Suprapubic skin (tissue), 4 donors: ENCODE measurements around the gene FKBP2. TPM values are rescaled to one million over a fixed set of nuclear protein-coding genes. Genes with fewer than 3 reads are reported as not detected.
A peak's percentile ranks its signal among the peaks of the same experiment; 100 is the strongest.

Experiments
- DNase-seq, 2 donors: peaks; one replicate each; pipeline ENCODE4 v3.0.0-alpha.2; 2019; ENCODE audit warnings: low spot score in 2 of 2
- H3K27ac ChIP-seq: fragments of 200-600 bp; sonication (generic); one replicate; pipeline ENCODE4 v1.5.1; 2019
- H3K27me3 ChIP-seq: fragments of 200-600 bp; sonication (generic); one replicate; pipeline ENCODE4 v1.5.1; 2019
- H3K36me3 ChIP-seq: fragments of 200-600 bp; sonication (generic); one replicate; pipeline ENCODE4 v1.5.1; 2019
- H3K4me1 ChIP-seq: fragments of 200-600 bp; sonication (generic); one replicate; pipeline ENCODE4 v1.5.1; 2019
- H3K4me3 ChIP-seq: fragments of 200-600 bp; sonication (generic); one replicate; pipeline ENCODE4 v1.5.1; 2019; ENCODE audit warnings: mild to moderate bottlenecking
- H3K9me3 ChIP-seq: fragments of 200-600 bp; sonication (generic); one replicate; pipeline ENCODE4 v1.5.1; 2019
- EP300 ChIP-seq: sonication (generic); formaldehyde crosslinking; IDR thresholded peaks from one replicate; pipeline ENCODE4 v1.6.1; 2017; ENCODE audit warnings: antibody characterized with exemption
- POLR2A ChIP-seq, 2 donors: fragments of 450-650 bp; IDR thresholded peaks; one replicate each; pipeline ENCODE4 v1.6.1; 2017; ENCODE audit warnings: antibody characterized with exemption in 2 of 2, mild to moderate bottlenecking in 2 of 2, moderate library complexity in 2 of 2
- POLR2AphosphoS5 ChIP-seq, 3 donors: sonication (generic); formaldehyde crosslinking; IDR thresholded peaks; one replicate each; pipeline ENCODE4 v1.6.1; 2017; ENCODE audit warnings: antibody characterized with exemption in 3 of 3
- WGBS: methylation state at CpG from one replicate; pipeline ENCODE4 v1.1.5; 2018; 5-methylcytosine and 5-hydroxymethylcytosine counted together
- total RNA-seq, 4 donors: library from RNA; depleted of rRNA; stranded (reverse); fragments of >200 nt; gene quantifications; one replicate each; pipeline ENCODE4 v1.1.0, GENCODE V29; 2016
- TF ChIP-seq, protein P1 (sequence below), 2 donors: fragments of 200-600 bp in 1 of 2; fragments of 450-650 bp in 1 of 2; sonication (generic) in 1 of 2; IDR thresholded peaks; one replicate each; pipeline ENCODE4 v1.5.1; 2016 to 2019; ENCODE audit warnings: antibody characterized with exemption in 2 of 2, mild to moderate bottlenecking in 1 of 2, moderate library complexity in 1 of 2

The FKBP2 gene
- total RNA-seq, 4 donors from 2014 or later = 43.9 to 64.7 (median 53.4) TPM

DNA sequence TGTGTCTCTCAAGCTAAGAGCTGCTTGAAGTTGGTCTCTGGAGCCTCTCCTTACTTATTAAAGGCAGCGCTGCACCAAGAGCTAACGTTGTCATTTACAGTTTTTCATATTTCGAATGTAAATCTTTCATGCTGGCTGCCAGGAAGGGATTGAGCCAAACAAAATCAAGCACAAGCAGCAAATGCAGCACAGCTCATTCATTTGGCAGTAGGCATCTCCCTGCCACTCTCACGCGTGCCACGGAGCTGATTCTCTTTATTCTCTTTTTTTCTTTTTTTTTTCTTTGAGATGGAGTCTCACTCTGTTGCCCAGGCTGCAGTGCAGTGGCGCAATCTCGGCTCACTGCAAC lies 8.0 kb upstream of the FKBP2 start:
- DNase-seq = no peak
- TF ChIP-seq POLR2A (IDR thresholded peaks at IDR 0.05) = no peak
- no peak for TF ChIP-seq POLR2AphosphoS5 (IDR thresholded peaks at IDR 0.05)
- no peak for TF ChIP-seq EP300
- TF ChIP-seq, protein P1, sequence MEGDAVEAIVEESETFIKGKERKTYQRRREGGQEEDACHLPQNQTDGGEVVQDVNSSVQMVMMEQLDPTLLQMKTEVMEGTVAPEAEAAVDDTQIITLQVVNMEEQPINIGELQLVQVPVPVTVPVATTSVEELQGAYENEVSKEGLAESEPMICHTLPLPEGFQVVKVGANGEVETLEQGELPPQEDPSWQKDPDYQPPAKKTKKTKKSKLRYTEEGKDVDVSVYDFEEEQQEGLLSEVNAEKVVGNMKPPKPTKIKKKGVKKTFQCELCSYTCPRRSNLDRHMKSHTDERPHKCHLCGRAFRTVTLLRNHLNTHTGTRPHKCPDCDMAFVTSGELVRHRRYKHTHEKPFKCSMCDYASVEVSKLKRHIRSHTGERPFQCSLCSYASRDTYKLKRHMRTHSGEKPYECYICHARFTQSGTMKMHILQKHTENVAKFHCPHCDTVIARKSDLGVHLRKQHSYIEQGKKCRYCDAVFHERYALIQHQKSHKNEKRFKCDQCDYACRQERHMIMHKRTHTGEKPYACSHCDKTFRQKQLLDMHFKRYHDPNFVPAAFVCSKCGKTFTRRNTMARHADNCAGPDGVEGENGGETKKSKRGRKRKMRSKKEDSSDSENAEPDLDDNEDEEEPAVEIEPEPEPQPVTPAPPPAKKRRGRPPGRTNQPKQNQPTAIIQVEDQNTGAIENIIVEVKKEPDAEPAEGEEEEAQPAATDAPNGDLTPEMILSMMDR (IDR thresholded peaks at IDR 0.05) = no peak
- Histone ChIP-seq H3K27me3 (no peaks in the 10 kb centered on the region), H3K36me3 (peaks cover 7% of the 10 kb centered on the region), H3K4me1 (peaks cover 82% of the 10 kb centered on the region), H3K9me3 (no peaks in the 10 kb centered on the region), H3K27ac (no peak overlapping the region), H3K4me3 (no peak overlapping the region)
- WGBS = 66% methylated on average over 8 of the region's 8 CpGs

DNA sequence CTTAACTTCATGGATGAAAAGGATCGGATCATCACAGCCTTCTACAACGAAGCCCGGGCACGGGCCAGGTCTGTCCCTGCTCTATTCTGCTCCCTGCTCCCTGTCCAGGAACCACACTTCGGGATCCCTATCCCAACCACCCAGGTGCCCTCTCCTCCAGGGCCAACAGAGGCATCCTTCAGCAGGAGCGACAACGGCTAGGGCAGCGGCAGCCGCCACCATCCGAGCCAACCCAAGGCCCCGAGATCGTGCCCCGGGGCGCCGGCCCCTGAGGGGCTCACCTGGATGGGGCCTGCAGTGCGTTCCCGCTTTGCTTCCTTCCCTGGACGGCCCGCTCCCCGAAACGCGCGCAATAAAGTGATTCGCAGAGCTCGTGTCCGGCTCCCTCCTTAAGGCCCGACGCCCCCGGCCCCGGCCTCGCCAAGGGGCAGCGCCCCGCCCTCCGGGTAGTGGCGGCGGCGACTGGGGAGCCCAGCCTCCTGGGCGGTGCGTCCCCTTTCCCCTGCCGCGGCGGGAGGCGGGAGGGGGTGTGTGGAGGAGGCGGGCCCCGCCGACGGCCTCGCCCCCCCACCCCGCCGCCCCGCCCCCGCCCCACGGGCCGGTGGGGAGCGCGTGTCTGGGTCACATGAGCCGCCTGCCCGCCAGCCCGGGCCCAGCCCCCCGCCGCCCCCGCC lies 6.8 kb upstream of the FKBP2 start, which contains the start of gene VEGFB:
TSS of gene VEGFB (plus strand) at position 672 of the 674 bp plus-strand sequence. CDS start 250 bp downstream, outside the sequence.
- H3K4me1 ChIP-seq = peaks cover 89% of the 10 kb centered on the region
- peak in 1 of 2 donors; percentile 85 for DNase-seq

DNA sequence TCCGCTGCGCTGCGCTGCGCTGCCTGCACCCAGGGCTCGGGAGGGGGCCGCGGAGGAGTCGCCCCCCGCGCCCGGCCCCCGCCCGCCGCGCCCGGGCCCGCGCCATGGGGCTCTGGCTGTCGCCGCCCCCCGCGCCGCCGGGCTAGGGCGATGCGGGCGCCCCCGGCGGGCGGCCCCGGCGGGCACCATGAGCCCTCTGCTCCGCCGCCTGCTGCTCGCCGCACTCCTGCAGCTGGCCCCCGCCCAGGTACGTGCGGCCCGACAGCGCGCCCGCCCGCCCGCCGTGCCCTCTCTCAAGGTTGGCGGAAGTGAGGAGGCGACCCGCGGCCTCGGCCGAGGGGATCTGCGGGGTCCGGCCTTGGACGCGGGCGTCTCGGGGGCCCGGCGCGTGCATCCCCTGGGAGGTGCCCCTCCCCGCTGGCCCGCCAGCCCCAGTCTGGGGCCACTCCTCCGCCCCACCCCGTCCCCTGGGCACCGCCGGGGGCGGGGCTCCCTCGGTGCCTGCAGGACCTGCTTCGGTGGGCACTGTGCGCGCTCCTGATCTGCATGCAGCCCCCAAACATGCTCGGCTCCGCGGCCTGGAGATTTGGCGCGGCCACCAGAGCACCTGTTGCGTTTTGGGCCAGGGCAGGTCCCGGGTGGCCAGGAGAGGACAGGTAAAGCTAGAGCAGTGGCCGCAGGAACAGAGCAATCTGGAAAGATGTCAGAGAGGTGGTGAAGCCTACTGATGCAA lies 6.1 kb upstream of the FKBP2 start:
- DNase-seq = no peak
- 7% methylated on average over 3 of the region's 80 CpGs for WGBS

More for the DNA sequence above, 6.8 kb upstream of the FKBP2 start, which contains the start of gene VEGFB:
- Histone ChIP-seq H3K4me3 (peak within 1 kb of the TSS; percentile 73), H3K27me3 (no peaks in the 10 kb centered on the region), H3K27ac (peak within 1 kb of the TSS; percentile 86), H3K9me3 (no peaks in the 10 kb centered on the region), H3K36me3 (peaks cover 18% of the 10 kb centered on the region)
- TF ChIP-seq, protein P1 (IDR thresholded peaks at IDR 0.05) = no peak
- TF ChIP-seq POLR2A (IDR thresholded peaks at IDR 0.05) (no peak), EP300 (no peak), POLR2AphosphoS5 (IDR thresholded peaks at IDR 0.05) (no peak)
- 4% methylated on average over 13 of the region's 62 CpGs for WGBS

DNA sequence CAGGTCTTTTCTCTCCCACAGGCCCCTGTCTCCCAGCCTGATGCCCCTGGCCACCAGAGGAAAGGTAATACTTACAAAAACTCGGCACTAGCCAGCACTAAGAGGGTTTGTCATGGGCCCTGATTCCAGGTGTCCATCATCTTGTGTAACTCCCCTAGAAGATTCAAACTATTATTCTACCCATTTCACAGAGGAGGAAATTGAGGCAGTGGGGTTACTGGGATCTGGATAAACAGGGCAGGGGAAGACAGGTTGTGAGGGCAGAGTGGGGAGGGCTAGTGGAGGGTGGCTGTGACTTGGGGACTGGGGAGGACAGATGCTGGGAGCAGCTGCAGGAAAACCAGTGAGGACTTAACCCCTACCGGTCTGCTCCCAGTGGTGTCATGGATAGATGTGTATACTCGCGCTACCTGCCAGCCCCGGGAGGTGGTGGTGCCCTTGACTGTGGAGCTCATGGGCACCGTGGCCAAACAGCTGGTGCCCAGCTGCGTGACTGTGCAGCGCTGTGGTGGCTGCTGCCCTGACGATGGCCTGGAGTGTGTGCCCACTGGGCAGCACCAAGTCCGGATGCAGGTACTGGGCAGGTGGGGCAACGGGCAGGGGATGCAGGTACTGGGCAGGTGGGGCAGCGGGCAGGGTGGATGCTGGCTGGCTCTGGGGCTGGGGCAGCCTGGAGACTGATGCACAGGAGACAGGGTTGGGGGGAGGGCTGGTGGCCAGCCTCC lies 5.3 kb upstream of the FKBP2 start:
- TF ChIP-seq, protein P1 (IDR thresholded peaks at IDR 0.05) = no peak
- TF ChIP-seq POLR2AphosphoS5 (IDR thresholded peaks at IDR 0.05) (no peak), POLR2A (IDR thresholded peaks at IDR 0.05) (no peak), EP300 (no peak)
- Histone ChIP-seq H3K27ac (peak overlapping the region; percentile 86), H3K4me1 (peaks cover 91% of the 10 kb centered on the region), H3K9me3 (no peaks in the 10 kb centered on the region), H3K4me3 (peak overlapping the region; percentile 73), H3K36me3 (peaks cover 20% of the 10 kb centered on the region), H3K27me3 (no peaks in the 10 kb centered on the region)
- 80% methylated on average over 11 of the region's 12 CpGs for WGBS
- no peak for DNase-seq

More for the DNA sequence above, 6.1 kb upstream of the FKBP2 start:
- Histone ChIP-seq H3K4me1 (peaks cover 91% of the 10 kb centered on the region), H3K27me3 (no peaks in the 10 kb centered on the region), H3K27ac (peak overlapping the region; percentile 86), H3K9me3 (no peaks in the 10 kb centered on the region), H3K4me3 (peak overlapping the region; percentile 73), H3K36me3 (peaks cover 20% of the 10 kb centered on the region)
- TF ChIP-seq, protein P1 (IDR thresholded peaks at IDR 0.05) = no peak
- TF ChIP-seq POLR2AphosphoS5 (IDR thresholded peaks at IDR 0.05) (no peak), EP300 (no peak), POLR2A (IDR thresholded peaks at IDR 0.05) (no peak)
